HG02588 (cell line): Measurements from ENCODE around the gene CELF4.

Source experiments
- ATAC-seq: cut with Tn5 transposase; IDR thresholded peaks from one replicate; pipeline ENCODE4 v1.9.1; 2021; ENCODE audit warnings: mild to moderate bottlenecking, moderate library complexity; ENCODE audit not compliant: unreplicated experiment

Gene CELF4

DNA sequence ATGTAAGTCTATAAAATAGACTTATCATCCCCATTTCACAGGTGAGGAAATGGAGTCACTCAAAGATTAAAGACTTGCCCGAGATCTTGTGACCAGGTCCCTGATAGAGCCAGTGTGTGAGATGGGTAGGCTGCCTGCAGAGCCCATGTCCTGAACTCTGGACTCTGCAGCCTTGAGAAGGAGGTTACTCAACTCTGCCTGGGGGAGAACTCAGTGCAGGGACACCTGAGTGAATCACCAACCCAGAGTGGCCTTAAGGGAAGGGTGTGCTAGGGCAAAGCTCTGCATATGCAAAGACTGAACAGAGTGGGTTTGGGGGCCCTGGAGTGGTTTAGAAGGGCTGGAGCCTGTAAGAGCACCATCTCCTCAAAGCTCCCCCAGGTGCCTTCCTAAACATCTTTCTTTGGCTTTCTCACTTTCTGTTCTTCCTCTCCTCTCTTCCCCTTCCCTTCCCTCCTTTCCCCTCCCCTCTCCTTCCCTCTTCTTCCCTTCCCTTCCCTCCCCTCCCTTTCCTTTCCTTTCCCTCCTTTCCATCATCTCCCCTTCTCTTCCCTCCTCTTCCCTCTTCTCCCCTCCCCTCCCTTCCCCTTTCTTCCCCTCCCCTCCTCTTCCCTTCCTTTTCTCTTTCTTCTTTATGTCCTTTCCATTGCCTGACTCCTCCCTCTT, 67.6 kb downstream of the CELF4 start:
- ATAC-seq: no peak

DNA sequence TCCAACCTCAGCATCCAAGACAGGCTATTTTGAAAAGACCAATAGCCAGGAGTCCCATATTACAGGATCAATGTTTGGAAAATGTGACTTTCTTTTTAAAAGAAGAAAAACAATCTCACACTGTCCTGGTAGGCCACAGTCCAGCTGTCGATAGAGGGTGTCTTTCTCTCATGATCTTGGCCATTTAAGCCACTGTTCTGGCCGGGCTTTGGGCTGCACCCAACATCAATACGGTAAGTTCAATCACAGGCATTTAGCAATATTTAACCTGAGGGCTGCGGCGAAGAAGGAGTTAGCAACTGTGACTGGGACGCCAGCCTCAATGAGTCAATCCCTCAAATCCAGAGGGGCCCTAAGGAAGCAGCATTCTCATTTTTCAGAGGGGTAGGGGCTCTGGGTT, 69.0 kb downstream of the CELF4 start:
- ATAC-seq: no peak

DNA sequence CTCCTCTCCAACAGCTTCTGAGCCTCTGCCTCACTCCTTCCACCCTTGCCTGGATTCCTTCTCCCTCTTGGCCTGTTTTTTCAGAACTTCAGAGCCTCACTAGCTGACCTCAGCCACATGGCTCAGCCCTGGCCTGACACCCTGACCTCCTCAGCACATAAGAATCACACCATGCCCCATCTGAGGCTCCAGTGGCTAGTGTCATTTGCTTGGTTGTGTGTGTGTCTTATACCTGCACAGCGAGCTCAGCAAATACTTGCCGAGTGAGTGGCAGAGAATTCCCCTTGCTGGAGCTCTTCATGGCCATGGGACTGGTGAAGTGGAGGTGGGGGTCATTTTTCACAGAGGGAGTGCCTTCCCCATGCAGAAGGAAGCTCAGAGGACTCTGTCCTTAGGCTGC, 70.2 kb downstream of the CELF4 start:
- ATAC-seq: no peak

DNA sequence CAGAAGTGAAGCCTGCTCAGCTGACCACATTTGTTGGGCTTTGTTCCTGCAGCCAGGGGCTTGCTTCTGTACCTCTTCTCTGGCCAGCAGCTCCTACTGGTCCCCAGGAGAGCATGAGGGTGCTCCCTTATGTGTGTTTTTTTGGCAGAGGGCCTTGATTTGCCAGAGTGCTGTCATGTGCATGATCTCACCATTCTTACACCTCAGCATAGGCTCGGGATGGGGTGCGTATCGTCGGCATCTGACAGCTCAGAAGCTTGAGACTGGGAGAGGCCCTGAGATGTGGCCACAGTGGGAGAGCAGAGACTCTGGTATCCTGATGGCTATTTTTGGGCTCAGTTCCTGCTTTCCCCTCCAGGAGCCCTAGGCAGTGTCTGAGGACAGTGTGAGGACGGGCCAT, 71.2 kb downstream of the CELF4 start:
- ATAC-seq: no peak

GRCh38 chr18:37493352-37493935, 72.2 kb downstream of the CELF4 start:
- ATAC-seq: no peak

DNA sequence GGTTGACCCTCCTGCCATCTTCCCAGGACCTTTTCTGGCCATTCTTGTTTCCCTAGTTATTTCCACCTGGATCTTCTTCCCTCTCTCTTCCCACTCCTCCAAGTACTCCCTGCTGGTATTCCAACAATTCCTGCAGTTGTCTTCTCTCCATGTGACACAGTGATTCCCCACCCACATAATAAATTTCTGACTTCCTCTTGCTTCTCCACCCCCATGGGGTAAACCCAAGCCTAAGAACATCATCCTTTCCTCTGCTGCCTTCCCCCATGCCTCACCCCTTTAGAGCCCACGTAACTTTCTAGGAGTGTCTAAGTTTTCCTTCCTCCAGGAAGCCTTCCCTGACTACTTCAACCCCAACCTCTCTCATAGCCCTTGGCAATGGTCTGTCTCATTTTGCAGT, 72.6 kb downstream of the CELF4 start:
- ATAC-seq: no peak

GRCh38 chr18:37491526-37491925, 74.1 kb downstream of the CELF4 start:
- no peak for ATAC-seq

GRCh38 chr18:37489998-37490397, 75.6 kb downstream of the CELF4 start:
- no peak for ATAC-seq

DNA sequence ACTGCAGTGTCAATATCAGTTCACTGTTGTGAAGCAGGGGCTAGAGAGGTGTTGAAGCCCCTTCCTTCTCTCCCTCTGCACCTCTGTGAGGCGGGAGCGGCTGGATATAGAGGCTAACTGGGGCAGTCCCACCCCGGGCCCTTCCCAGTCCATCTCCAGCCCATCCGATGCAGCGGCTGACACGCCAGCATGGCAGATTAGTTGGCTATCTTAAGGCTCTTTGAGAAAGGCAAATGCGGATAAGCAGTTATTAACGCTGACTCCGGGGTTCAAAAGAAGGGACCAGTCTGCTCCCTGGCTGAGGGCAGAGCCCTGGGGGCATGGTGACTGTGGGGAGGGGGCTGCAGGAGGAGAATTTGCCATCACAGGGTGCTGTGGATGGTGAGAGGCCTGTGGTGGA, 76.6 kb downstream of the CELF4 start:
- no peak for ATAC-seq

DNA sequence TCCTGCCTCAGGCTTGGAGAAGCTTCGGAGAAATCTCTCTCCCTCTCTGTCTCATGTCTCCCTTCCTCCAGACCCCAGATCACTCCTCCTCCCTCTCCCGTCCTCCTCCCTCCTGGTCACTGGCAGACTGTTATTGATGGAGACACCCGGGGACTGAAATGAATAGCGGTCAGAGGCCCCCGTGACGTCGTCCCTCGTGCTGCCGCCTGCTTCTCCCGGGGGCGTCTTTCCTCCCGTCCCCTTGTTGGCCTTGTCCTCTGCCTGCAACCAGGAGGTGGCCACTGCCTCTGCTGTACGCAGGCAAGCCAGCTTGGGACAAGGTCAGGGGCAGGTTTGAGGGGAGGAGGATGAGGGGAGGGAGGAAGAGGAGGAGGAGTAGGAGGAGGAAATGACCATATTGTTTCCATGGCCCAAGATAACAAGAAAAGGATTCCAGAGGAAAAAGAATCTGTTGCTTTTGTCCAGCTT, 78.2 kb downstream of the CELF4 start:
- ATAC-seq: no peak

- no peak for ATAC-seq
Measured at GRCh38 chr18:37486848-37487247, 78.8 kb downstream of the CELF4 start.

- ATAC-seq: no peak
Measured at GRCh38 chr18:37484983-37485834, 80.4 kb downstream of the CELF4 start.

DNA sequence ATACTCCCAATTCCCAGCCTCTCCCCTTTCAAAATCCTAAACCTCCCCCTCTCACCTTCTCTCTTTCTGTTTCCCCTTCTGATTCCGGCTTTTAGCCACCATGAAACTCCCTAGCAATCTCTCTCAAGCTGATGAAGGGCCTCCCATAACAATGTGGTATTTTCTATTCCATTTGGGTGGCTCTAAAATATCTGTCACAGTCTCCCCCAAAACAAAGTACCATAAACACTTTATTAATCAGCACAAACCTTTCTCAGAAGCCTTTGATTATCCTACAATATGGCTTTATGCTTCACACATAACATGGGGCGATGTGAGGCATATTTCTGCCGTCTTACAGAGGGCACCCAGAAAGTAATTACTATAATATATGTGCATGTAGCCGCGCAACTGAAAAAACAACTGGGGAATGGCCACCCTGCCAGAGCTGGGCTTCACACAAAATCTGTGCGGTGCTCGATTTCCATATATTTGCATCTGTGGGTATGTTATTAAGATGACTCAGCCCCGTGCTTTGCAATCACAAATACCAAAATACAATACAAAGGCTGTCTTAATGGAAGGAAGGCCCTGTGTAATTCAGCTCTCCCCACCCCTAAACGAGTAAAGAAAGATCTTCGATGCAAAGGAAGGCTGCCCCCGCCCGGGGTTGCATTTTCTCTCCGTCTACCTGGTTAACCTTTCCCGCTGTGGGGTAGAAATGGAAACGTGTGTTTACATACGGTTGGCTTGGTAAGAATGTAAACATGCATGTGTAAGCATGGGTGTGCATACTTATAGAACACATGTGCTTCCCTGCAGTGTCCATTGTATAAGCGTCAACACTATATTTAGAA, 81.4 kb downstream of the CELF4 start:
- ATAC-seq: no peak

- ATAC-seq: no peak
Measured at GRCh38 chr18:37483221-37483971, 82.2 kb downstream of the CELF4 start.

DNA sequence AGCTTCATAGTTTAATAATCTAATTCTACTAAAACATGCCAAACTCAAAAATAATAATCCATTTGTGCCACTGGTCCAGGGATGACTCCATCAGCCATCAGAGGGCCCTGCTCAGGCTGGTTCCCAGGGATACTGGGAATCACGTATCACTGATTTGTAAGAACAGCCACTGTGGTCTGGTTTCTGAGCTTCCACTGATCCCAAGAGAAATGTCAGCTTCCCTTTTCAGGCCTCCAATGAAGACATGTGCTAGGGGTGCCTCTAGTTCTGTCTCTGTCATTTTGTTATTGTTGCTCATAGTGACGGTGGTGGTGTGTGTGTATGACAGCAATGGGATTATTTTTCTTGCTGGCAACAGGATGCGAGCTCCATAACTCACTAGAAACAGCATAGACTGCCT, 83.2 kb downstream of the CELF4 start:
- ATAC-seq: no peak

GRCh38 chr18:37482002-37482401, 83.6 kb downstream of the CELF4 start:
- ATAC-seq: no peak

DNA sequence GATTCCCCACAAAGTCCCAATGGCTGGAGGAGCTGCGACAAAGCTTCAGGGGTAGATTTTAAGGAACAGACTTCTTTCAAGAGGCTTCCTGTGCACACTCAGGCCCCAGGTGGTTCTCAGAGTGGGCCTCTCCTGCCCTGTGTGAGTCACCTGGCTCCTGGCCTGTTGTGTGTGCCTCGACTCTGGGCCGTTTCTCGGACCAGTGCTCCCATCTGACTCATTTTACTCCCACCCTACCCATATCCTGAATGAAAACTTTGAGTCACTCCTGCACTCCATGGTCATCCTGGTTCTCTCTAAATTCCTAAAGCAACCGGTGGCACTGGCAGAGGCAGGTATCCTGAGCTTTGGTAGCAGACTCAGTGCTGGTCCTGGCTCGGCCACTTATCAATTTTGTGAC, 84.1 kb downstream of the CELF4 start:
- no peak for ATAC-seq

- no peak for ATAC-seq
Measured at GRCh38 chr18:37481072-37481471, 84.5 kb downstream of the CELF4 start.

DNA sequence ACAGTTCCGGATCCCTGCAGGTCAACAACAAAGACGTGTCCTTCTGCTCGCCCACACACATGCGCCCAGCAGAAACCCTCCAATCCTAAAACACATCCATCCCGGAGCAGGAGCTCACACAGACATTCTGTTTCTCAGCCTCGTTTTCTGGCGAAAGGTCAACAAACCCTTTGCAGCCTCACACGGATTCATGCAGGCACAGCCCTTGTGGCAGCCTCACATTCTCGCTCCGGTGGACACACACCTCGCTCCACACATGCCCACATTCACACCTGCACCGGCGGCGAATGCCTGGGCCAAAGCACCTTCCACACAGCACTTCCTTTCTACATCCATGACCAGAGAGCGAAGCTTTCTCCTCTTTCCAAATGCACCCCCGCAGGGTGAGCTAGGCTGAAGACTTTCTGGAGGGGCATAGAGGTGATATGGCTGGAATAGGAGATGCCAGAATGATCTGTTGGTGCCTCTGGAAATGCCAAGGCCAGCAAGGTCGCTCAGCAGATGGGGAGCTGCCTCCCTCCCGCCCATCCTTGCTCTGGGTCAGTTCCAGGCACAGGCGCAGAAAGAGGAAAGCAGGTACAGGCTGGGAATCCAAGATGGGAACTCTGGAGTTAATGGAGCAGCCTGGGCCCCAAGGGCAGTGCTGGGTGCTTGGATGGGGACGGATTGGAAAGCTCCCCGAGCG, 88.8 kb downstream of the CELF4 start:
- no peak for ATAC-seq

- ATAC-seq: no peak
Measured at GRCh38 chr18:37476182-37476581, 89.4 kb downstream of the CELF4 start.
